HG02981 (cell line): ENCODE results near the gene MOCS2.
"Not testable (repeated sequence)": the region's sequence is repeated elsewhere in the genome, so short reads cannot be mapped to it uniquely, and the experiment has no call there.

ENCODE experiments used
- ATAC-seq: cut with Tn5 transposase; IDR thresholded peaks from one replicate; pipeline ENCODE4 v1.9.1; 2021; ENCODE audit warnings: mild to moderate bottlenecking, moderate library complexity; ENCODE audit not compliant: unreplicated experiment

Gene MOCS2

GRCh38 chr5:53109443-53110127 is at the start of gene MOCS2:
Gene MOCS2 (minus strand): TSS chr5:53109757. CDS start chr5:53107174, 2,583 bp downstream.
- ATAC-seq, result peak; percentile 97

GRCh38 chr5:53151713-53152458 is 42.3 kb upstream of the MOCS2 start:
- ATAC-seq, result no peak

GRCh38 chr5:53133020-53133419 is 23.5 kb upstream of the MOCS2 start:
- ATAC-seq, result no peak

GRCh38 chr5:53130266-53130665 is 20.7 kb upstream of the MOCS2 start:
- ATAC-seq, result no peak

GRCh38 chr5:53128481-53128880 is 18.9 kb upstream of the MOCS2 start:
- no peak for ATAC-seq

- ATAC-seq, result no peak
Observed at GRCh38 chr5:53127107-53127506, 17.6 kb upstream of the MOCS2 start.

- no peak for ATAC-seq
Observed at GRCh38 chr5:53126521-53126920, 17.0 kb upstream of the MOCS2 start.

GRCh38 chr5:53123702-53124101 is 14.1 kb upstream of the MOCS2 start:
- ATAC-seq, result no peak

- no peak for ATAC-seq
Observed at GRCh38 chr5:53120165-53120564, 10.6 kb upstream of the MOCS2 start.

- ATAC-seq, result no peak
Observed at GRCh38 chr5:53118879-53119278, 9.3 kb upstream of the MOCS2 start.

GRCh38 chr5:53116597-53116996 is 7.0 kb upstream of the MOCS2 start:
- no peak for ATAC-seq

GRCh38 chr5:53114988-53115387 is 5.4 kb upstream of the MOCS2 start:
- ATAC-seq, result no peak

GRCh38 chr5:53113947-53114346 is 4.4 kb upstream of the MOCS2 start:
- no peak for ATAC-seq

- no peak for ATAC-seq
Observed at GRCh38 chr5:53112909-53113308, 3.4 kb upstream of the MOCS2 start.

- not testable (repeated sequence) for ATAC-seq
Observed at GRCh38 chr5:53112307-53112706, 2.8 kb upstream of the MOCS2 start.

GRCh38 chr5:53111139-53111538 is 1.6 kb upstream of the MOCS2 start:
- ATAC-seq, result no peak

- ATAC-seq, result peak; percentile 2
Observed at GRCh38 chr5:53110156-53110555, 599 bp upstream of the MOCS2 start.

- ATAC-seq, result peak; percentile 8
Observed at GRCh38 chr5:53109056-53109442, 508 bp downstream of the MOCS2 start.

GRCh38 chr5:53105611-53106300 is 3.8 kb downstream of the MOCS2 start:
- no peak for ATAC-seq

- ATAC-seq, result no peak
Observed at GRCh38 chr5:53100606-53101005, 9.0 kb downstream of the MOCS2 start.

GRCh38 chr5:53099546-53099945 is 10.0 kb downstream of the MOCS2 start:
- no peak for ATAC-seq
